Glutamatergic neuron (in vitro differentiated cells): Measurements from ENCODE around the gene PNPLA7. TPM values are rescaled to one million over a fixed set of nuclear protein-coding genes. Genes with fewer than 3 reads are reported as not detected.

Source experiments
- DNase-seq: peaks from one replicate; pipeline ENCODE4 v3.0.0; 2022
- H3K27ac Mint-ChIP-seq: one replicate; pipeline ENCODE4 v1.8.0; 2020; ENCODE audit warnings: mild to moderate bottlenecking, mixed read lengths, inconsistent platforms; ENCODE audit not compliant: unreplicated experiment
- H3K27me3 Mint-ChIP-seq: one replicate; pipeline ENCODE4 v1.8.0; 2020; ENCODE audit warnings: mild to moderate bottlenecking, moderate library complexity, mixed read lengths, inconsistent platforms; ENCODE audit not compliant: unreplicated experiment
- H3K36me3 Mint-ChIP-seq: one replicate; pipeline ENCODE4 v1.8.0; 2020; ENCODE audit warnings: mild to moderate bottlenecking, mixed read lengths, inconsistent platforms; ENCODE audit not compliant: unreplicated experiment
- H3K4me1 Mint-ChIP-seq: one replicate; pipeline ENCODE4 v1.8.0; 2020; ENCODE audit warnings: mild to moderate bottlenecking, low read depth, mixed read lengths, inconsistent platforms; ENCODE audit not compliant: unreplicated experiment
- H3K4me3 Mint-ChIP-seq: one replicate; pipeline ENCODE4 v1.8.0; 2020; ENCODE audit warnings: mild to moderate bottlenecking, mixed read lengths, inconsistent platforms; ENCODE audit not compliant: unreplicated experiment
- H3K9me3 Mint-ChIP-seq: one replicate; pipeline ENCODE4 v1.8.0; 2020; ENCODE audit warnings: mild to moderate bottlenecking, moderate library complexity, mixed read lengths, inconsistent platforms; ENCODE audit not compliant: unreplicated experiment
- total RNA-seq: library from RNA; stranded (reverse); fragmentation: NEBNext Ultra II Directional; extraction: Animal tissue kit (Norgen Biotek cat#: 25700); gene quantifications from one replicate; pipeline ENCODE4 v1.2.1, GENCODE V29; 2021; ENCODE audit not compliant: unreplicated experiment
- TF ChIP-seq, protein P1 (sequence below): fragments of 200-600 bp; sonication (generic); IDR thresholded peaks from one replicate; pipeline ENCODE4 v1.5.0; 2021; ENCODE audit not compliant: partially characterized antibody, unreplicated experiment

The PNPLA7 gene
- total RNA-seq, 1 donor from 2014 or later = 6.7 TPM

DNA sequence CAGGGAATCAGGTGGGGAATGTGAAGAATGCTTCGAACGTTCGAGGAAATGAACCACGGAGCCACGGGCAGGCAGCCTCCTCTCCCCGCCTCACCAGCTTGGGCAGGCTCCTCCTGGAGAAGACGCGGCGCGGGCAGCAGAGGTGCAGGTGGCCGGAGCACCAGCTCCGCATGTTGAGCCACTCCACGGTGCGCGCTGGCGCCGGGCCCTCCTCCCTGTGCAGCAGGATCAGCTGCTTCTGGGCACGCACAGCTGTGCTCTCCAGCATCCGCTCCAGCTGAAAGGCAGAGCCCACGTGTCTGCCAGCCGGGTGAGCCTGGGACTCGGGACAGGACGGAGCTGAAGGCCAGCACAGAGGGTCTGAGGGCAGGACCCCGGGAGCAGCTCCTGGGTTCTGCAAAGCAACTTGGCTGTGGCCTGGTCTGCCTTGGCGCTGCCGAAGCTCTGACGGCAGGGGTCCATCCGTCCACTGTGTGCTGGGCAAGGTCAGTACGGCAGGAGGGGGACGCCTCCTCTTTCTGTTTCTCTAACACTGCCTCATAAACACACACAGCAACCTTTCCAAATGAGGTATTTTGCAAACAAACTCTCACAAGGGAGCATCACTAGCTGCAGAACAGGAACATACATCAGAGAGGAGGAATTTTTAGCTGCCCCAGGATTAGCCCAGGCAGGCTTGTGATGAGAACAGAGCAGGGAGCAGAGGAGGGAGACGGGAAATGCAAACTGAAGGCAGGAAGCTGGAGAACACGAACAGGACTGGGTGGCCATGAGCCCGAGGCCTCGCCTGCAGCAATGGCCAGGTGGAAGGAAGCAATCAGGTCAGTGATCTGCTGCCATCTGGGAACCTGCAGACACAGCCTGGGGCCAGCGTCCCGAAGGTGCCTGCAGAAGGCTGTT, 71.0 kb downstream of the PNPLA7 start:
- H3K27me3 Mint-ChIP-seq = peaks cover 12% of the 10 kb centered on the region
- H3K4me1 Mint-ChIP-seq = peaks cover 7% of the 10 kb centered on the region
- peak overlapping the region; percentile 91 for H3K27ac Mint-ChIP-seq
- H3K9me3 Mint-ChIP-seq = peaks cover 17% of the 10 kb centered on the region
- H3K36me3 Mint-ChIP-seq = peaks cover 13% of the 10 kb centered on the region
- TF ChIP-seq, protein P1, sequence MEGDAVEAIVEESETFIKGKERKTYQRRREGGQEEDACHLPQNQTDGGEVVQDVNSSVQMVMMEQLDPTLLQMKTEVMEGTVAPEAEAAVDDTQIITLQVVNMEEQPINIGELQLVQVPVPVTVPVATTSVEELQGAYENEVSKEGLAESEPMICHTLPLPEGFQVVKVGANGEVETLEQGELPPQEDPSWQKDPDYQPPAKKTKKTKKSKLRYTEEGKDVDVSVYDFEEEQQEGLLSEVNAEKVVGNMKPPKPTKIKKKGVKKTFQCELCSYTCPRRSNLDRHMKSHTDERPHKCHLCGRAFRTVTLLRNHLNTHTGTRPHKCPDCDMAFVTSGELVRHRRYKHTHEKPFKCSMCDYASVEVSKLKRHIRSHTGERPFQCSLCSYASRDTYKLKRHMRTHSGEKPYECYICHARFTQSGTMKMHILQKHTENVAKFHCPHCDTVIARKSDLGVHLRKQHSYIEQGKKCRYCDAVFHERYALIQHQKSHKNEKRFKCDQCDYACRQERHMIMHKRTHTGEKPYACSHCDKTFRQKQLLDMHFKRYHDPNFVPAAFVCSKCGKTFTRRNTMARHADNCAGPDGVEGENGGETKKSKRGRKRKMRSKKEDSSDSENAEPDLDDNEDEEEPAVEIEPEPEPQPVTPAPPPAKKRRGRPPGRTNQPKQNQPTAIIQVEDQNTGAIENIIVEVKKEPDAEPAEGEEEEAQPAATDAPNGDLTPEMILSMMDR = no peak
- H3K4me3 Mint-ChIP-seq = peak overlapping the region; percentile 77
- no peak for DNase-seq

DNA sequence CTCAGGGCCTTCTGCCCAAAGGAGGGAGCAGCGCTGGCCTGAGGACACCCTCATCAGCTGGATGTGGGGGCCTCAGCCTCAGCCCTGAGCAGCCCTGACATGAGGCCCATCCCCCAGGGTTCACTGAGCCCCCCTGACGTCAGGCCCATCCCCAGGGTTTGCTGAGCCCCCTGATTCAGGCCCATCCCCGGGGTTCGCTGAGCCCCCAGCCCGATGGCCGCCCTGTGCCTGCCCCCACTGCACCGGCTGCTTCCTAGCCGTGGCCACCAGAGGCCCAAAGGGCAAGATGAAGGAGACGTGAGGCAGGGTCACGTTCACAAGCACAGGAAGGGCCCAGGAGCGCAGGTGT, 71.6 kb downstream of the PNPLA7 start:
- DNase-seq = no peak
- peaks cover 16% of the 10 kb centered on the region for H3K36me3 Mint-ChIP-seq
- peaks cover 18% of the 10 kb centered on the region for H3K9me3 Mint-ChIP-seq
- peaks cover 7% of the 10 kb centered on the region for H3K4me1 Mint-ChIP-seq
- H3K27ac Mint-ChIP-seq = no peak overlapping the region
- TF ChIP-seq, protein P1 = no peak
- no peak overlapping the region for H3K4me3 Mint-ChIP-seq
- peaks cover 14% of the 10 kb centered on the region for H3K27me3 Mint-ChIP-seq

DNA sequence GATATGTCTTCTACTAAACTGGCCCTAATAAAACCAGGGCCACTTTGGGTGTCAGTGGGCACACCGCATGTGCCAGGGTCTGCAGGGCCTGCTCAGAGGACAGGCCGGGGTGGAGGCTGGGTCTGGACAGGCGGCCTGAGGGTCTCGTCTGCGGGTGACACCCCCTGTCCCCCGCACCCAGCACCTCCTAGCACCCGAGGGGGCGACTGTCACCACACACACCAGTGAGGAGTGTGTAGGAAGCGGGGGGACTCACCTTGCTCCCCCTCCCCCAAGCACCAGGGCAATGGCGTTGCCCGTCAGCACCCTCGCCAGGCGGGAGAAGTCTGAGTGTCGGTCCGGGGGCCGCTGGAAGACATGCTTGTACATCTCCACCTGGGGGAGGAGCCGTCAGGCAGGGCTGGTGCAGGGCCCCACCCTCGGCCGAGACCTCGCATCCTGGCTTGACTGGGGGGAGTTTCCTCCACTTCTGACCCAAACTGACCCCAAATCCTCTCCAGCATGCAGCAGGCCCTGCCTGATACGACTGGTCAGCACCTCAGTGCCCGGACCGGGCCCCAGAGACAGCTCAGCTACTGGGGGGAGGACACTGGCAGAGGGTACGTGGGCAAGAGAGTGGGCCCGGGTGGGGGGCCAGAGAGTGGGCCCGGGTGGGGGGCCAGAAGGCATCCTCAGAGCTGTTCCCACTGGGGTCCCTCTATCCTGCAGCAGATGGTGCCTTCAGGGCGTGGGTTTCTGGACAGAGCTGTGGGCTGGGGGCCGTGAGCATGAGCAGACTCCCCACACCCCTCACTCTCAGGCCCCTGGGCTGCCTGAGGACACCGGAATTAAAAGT, 72.2 kb downstream of the PNPLA7 start:
- H3K27ac Mint-ChIP-seq = no peak overlapping the region
- no peak overlapping the region for H3K4me3 Mint-ChIP-seq
- H3K4me1 Mint-ChIP-seq = peaks cover 7% of the 10 kb centered on the region
- H3K9me3 Mint-ChIP-seq = peaks cover 18% of the 10 kb centered on the region
- H3K36me3 Mint-ChIP-seq = peaks cover 22% of the 10 kb centered on the region
- TF ChIP-seq, protein P1 = no peak
- no peak for DNase-seq
- H3K27me3 Mint-ChIP-seq = peaks cover 13% of the 10 kb centered on the region

DNA sequence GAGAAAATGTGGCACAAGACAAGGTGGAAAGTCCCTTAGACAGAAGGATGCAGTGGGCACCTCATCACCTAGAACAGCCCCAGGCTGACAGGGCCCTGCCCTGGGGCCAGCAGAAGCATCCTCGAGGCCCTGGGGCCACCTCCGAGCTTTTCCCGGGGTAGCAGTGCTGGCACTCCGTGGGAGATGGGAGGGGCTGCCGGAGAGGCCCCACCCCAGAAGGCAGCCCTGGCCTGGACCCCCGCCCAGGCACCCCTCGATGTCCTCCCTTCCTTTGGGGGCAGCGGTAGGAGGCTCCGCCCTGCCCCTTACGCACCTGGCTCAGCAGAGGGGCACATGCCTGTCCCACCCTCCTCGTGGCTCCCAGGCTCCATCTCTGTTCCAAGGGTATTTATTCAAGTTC, 73.3 kb downstream of the PNPLA7 start:
- Mint-ChIP-seq H3K4me3 (no peak overlapping the region), H3K36me3 (peaks cover 26% of the 10 kb centered on the region), H3K27ac (no peak overlapping the region), H3K27me3 (peaks cover 12% of the 10 kb centered on the region), H3K4me1 (peaks cover 7% of the 10 kb centered on the region), H3K9me3 (peaks cover 21% of the 10 kb centered on the region)
- DNase-seq = no peak
- TF ChIP-seq, protein P1 = no peak

DNA sequence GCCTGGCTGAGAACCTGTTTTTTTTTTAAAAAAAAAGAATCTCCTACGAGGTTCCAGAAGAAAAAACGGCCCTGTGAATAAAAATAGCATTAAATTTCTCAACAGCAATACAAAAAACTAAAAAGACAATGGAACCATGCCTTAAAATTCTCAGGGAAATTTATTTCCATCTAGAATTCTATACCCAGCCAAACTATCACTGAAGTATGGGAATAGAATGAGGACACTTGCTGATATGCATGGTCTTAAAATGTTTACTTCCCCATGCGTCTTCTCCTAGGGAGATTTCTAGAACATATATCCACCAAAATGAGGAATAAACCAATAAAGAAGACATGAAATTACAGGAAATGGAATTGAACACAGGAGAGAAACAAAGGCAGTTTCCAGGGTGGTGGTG, 74.5 kb downstream of the PNPLA7 start:
- Mint-ChIP-seq H3K27ac (no peak overlapping the region), H3K4me3 (peak overlapping the region; percentile 11), H3K36me3 (peaks cover 30% of the 10 kb centered on the region), H3K9me3 (peaks cover 19% of the 10 kb centered on the region), H3K4me1 (peaks cover 7% of the 10 kb centered on the region), H3K27me3 (peaks cover 13% of the 10 kb centered on the region)
- no peak for DNase-seq
- TF ChIP-seq, protein P1 = no peak
